AG10803 (cell line): ENCODE measurements around the gene B3GNT9.

Experiments used
- DNase-seq: peaks from one replicate; pipeline ENCODE4 v3.0.0; 2010; ENCODE audit warnings: low read depth
- H3K4me3 ChIP-seq: 2 replicates; pipeline ENCODE4 v1.5.1; 2011; ENCODE audit warnings: mild to moderate bottlenecking, low read length, control low read depth
- TF ChIP-seq, protein P1 (sequence below): conservative IDR thresholded peaks from 2 replicates; pipeline ENCODE4 v1.5.1; 2011; ENCODE audit warnings: mild to moderate bottlenecking, low read length, control low read depth, inconsistent platforms

The B3GNT9 gene

DNA sequence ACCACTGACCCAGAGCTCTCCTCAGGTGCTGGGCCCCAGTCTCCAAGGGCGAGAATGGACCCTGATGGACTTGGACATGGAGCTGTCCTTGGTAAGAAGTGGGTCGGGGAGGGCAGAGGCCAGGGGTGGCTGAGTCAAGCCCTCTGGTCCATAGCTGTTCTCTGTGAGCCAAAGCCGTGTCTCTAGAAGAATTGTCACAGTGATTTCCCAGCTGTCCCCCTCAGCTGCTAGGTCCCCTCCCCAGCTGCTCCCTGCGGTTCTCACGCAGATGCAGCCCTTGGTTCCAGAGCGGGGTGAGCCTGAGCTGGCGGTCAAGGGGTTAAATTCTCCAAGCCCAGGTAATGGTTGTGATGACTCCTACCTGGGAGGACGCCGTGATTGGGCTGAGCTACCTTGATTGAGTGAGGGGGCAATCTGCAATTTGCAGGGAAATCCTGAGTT lies 18.2 kb upstream of the B3GNT9 start:
- TF ChIP-seq, protein P1, sequence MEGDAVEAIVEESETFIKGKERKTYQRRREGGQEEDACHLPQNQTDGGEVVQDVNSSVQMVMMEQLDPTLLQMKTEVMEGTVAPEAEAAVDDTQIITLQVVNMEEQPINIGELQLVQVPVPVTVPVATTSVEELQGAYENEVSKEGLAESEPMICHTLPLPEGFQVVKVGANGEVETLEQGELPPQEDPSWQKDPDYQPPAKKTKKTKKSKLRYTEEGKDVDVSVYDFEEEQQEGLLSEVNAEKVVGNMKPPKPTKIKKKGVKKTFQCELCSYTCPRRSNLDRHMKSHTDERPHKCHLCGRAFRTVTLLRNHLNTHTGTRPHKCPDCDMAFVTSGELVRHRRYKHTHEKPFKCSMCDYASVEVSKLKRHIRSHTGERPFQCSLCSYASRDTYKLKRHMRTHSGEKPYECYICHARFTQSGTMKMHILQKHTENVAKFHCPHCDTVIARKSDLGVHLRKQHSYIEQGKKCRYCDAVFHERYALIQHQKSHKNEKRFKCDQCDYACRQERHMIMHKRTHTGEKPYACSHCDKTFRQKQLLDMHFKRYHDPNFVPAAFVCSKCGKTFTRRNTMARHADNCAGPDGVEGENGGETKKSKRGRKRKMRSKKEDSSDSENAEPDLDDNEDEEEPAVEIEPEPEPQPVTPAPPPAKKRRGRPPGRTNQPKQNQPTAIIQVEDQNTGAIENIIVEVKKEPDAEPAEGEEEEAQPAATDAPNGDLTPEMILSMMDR, result no peak
- no peak for DNase-seq
- no peak overlapping the region for H3K4me3 ChIP-seq

DNA sequence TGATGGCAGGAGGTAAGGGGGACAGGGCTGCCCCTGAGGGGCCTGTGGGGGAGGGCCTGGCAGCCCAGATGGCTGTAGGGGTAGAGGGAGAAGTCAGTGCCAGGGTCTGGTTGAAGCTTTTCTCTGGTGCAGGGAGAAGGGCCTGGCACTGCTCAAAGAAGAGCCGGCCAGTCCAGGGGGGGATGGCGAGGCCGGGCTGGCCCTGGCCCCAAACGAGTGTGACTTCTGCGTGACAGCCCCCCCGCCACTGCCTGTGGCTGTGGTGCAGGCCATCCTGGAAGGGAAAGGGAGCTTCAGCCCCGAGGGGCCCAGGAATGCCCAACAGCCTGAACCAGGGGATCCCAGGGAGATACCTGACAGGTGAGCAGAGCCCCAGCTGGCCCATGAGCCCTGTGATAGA lies 16.8 kb upstream of the B3GNT9 start:
- no peak for DNase-seq
- TF ChIP-seq, protein P1, result no peak
- no peak overlapping the region for H3K4me3 ChIP-seq

- no peak overlapping the region for H3K4me3 ChIP-seq
- TF ChIP-seq, protein P1, result no peak
- DNase-seq, result no peak
Measured at GRCh38 chr16:67166598-67167168, 15.9 kb upstream of the B3GNT9 start.

- TF ChIP-seq, protein P1, result no peak
- no peak overlapping the region for H3K4me3 ChIP-seq
Measured at GRCh38 chr16:67166110-67166547, 15.3 kb upstream of the B3GNT9 start.

DNA sequence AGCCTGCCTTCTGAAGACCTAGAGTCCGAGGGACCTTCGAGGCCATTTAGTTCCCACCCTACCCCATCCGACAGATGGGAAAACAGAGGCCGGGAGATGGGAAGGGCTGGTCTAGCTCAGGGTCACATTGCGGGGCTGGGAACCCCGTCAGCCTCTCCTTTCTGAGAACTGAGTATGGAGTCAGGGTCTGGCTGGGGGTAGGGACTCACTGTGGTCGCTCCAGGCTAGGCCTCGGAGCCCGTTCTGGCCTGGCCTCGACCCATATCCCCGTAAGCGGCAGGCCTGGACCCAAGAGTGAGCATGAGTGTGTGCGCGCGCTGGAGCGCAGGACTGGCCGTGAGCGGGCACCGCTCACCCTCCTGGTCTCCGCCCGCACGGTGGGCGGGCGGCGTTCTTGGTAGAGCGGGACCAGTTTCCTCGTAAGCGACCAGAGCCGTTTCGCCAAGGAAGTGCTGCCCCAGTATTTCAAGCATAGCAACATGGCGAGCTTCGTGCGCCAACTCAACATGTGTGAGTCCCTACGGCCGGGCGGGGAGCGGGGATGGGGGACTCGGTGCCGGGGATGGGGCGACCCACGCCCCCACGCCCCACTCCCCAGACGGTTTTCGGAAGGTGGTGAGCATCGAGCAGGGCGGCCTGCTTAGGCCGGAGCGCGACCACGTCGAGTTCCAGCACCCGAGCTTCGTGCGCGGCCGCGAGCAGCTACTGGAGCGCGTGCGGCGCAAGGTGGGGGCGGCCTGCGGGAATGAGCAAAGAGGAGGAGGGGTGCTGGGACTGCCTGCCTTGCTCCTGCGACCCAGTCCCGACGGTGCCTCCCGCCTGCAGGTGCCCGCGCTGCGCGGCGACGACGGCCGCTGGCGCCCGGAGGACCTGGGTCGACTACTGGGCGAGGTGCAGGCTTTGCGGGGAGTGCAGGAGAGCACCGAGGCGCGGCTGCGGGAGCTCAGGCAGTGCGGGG lies 14.6 kb upstream of the B3GNT9 start:
- TF ChIP-seq, protein P1, result no peak
- no peak overlapping the region for H3K4me3 ChIP-seq
- DNase-seq, result no peak

More at GRCh38 chr16:67166110-67166547, 15.3 kb upstream of the B3GNT9 start:
- no peak for DNase-seq

DNA sequence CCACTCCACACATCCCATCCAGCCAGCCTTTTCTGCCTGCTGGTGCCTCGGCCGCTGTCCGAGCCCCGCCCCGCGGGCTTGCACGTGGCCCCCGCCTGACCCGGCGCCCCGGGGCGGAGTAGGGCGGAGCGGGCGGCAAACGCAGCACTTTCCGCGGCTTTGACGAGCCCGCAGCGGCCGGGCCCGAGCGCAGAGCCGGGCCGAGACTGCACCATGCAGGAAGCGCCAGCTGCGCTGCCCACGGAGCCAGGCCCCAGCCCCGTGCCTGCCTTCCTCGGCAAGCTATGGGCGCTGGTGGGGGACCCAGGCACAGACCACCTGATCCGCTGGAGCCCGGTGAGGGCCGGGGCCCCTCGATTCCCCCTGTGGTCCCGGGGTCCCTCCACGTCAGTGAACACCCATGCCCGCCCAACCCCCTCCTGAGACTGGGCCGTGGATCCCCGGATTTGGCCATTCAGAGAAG lies 13.8 kb upstream of the B3GNT9 start, which contains the start of gene HSF4:
Gene HSF4 (plus strand): TSS at position 147 of the 463 bp plus-strand sequence. CDS start 67 bp downstream, at position 214.
- TF ChIP-seq, protein P1, result no peak
- DNase-seq, result no peak
- H3K4me3 ChIP-seq, result no peak within 1 kb of the TSS
